Stimulated activated CD8-positive, alpha-beta memory T cell treated with anti-CD3 and anti-CD28 coated beads, Interleukin-12 subunit alpha, Interleukin-12 subunit beta, amount 100 ng/mL, for 24 hours (primary cell): Measurements from ENCODE around the gene ARMC9.
"Not testable (repeated sequence)": the region's sequence is repeated elsewhere in the genome, so short reads cannot be mapped to it uniquely, and the experiment has no call there.

Experiments
- DNase-seq: peaks from one replicate; pipeline ENCODE4 v3.0.0-alpha.2; 2020; ENCODE audit errors: extremely low read depth

The ARMC9 gene

DNA sequence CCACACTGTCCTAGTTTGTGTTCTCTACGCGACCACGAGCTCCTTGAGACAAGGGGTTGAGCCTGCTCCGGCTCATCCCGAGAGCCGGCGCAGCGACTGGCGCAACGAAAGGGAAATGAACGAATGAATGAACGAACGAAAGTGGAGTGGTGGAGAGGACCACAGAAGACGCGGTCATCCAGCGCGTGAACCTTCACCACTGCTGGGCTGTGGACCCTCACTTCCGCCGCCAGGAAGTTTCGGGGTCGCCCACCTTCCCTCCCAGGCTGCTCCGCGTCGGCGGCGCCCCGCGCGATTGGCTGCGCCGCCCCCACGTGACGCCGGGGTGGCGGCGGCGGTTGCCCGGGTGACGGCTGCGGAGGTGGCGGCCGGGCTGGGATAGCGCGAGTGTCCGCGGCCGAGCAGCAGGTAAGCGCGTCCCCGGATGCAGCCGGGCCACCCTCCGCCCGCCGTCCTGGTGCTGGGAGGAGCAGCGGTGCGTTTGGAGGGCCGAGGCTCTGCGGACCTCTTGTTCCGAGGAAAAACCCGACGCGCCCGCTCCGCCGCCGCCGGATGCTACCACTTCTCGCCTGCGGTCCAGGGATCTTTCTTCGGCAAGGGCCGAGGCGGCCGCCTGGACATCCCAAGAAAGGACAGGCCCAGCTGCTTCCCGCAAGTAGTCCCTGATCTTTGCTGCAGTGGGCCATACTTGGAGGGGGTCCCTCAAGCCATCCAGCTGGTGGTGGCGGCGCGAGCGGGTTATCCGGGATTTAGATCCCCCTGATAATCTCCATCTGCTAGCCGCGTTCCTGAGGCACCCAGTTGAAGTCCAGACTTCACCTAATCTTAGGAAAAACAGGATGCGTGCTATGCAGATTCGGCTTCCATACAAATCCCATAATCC lies at the start of gene ARMC9:
TSS of gene ARMC9 (plus strand) at position 341 of the 883 bp plus-strand sequence. CDS start 7,608 bp downstream, outside the sequence.
- DNase-seq: peak; percentile 51

GRCh38 chr2:231152800-231153557 lies 45.5 kb upstream of the ARMC9 start:
- DNase-seq: no peak

GRCh38 chr2:231159306-231159705 lies 39.1 kb upstream of the ARMC9 start:
- no peak for DNase-seq

DNA sequence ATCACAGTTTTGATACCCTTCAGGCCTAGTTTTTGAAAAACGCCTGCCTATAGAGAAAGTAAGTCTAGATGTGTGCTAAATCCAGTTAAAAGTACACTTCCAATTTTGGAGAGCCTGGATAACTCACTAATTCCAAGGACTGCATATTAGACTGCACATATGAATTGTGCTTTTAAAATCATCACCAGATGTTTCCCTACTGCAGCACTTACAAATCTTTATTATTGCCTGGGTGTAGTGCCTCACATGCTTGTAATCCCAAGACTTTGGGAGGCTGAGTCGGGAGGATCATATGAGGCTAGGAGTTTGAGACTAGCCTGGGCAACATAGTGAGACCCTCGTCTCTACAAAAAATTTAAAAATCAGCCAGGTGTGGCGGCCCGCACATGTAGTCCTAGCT lies 37.7 kb upstream of the ARMC9 start:
- DNase-seq: no peak

- DNase-seq: no peak
Measured at GRCh38 chr2:231161252-231161839, 37.1 kb upstream of the ARMC9 start.

- no peak for DNase-seq
Measured at GRCh38 chr2:231161877-231162329, 36.5 kb upstream of the ARMC9 start.

- DNase-seq: no peak
Measured at GRCh38 chr2:231163011-231163410, 35.4 kb upstream of the ARMC9 start.

GRCh38 chr2:231163414-231164095 lies 34.9 kb upstream of the ARMC9 start:
- no peak for DNase-seq

DNA sequence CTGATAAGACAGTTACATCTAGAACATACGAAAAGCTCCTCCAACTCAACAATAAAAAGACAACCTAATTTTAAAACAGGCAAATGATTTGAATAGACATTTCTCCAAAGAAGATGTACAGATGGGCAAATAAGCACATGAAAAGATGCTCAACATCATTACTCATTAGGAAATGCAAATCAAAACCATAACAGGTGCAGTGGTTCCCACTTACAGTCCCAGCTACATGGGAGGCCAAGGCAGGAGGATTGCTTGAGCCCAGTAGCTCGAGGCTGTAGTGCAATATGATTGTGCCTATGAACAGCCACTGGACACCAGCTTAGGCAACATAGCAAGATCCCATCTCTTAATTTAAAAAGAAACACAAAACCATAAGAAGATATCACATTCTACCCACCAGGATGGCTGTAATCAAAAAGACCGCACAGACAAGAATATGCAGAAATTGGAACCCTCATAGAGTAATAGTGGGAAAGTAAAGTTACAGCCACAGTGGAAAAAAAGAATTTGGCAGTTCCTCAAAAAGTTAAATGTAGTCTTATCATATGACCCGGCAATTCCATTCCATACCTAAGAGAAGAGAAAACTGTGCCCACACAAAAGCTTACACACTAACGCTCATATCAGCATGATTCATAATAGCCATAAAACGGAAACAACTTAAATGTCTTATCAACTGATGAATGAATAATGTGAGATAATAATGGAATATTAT lies 30.5 kb upstream of the ARMC9 start:
- DNase-seq: no peak

- DNase-seq: no peak
Measured at GRCh38 chr2:231168460-231169139, 29.8 kb upstream of the ARMC9 start.

GRCh38 chr2:231169488-231169887 lies 28.9 kb upstream of the ARMC9 start:
- DNase-seq: no peak

DNA sequence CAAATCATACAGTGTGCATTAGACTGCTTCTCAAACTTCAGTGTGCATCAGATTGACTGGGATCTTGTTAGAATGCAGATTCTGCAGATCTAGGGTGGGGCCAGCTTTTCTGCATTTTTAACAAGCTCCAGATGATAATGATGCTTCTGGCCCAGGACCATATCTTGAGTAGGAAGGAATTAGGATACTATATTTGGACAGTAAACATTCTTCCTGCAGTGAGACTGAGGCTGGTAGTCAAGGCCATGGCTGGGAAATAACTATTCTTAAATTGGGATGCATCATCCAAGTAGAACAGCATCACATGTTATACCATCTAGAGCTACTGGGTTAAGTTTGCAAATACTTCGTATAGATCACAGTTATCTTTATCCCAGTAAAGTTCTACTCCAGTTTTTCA lies 28.4 kb upstream of the ARMC9 start:
- DNase-seq: no peak

DNA sequence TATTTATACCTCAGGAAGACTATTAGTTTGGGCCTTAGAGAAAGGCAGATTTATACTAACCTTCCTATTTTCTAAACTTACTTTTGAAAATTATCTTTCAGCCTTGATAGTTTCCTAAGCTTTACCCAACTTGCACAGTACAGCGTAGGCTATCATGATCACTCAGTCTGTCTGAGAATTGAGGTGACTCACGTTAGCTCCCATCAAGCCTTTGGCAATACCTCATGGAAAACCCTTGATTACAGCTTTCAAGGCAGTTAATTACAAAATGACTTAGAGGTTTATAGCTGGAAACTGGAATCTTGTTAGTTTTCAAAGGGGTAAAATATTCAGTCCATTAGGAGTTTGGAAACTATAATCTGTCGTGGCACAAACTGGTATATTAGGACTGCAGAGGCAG lies 26.4 kb upstream of the ARMC9 start:
- no peak for DNase-seq

- DNase-seq: no peak
Measured at GRCh38 chr2:231174211-231174651, 24.2 kb upstream of the ARMC9 start.

DNA sequence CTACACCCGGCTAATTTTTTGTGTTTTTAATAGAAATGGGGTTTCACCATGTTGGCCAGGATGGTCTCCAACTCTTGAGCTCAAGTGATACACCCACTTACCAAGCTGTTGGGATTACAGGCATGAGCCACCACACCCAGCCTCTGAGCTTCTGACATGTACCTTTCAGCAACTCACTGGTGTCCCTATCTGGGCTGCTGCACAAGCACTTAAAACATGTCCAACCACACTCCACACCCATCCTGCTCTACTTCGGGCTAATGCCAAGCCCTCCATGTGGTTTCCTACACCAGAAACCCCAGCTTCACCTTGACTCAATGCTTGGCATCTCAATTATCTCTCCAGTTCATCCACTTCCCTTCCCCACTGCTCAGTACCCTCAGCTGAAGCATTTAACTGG lies 22.4 kb upstream of the ARMC9 start:
- DNase-seq: no peak

- no peak for DNase-seq
Measured at GRCh38 chr2:231177156-231178025, 21.0 kb upstream of the ARMC9 start.

- not testable (repeated sequence) for DNase-seq
Measured at GRCh38 chr2:231178805-231179204, 19.6 kb upstream of the ARMC9 start.

GRCh38 chr2:231181860-231182512 lies 16.4 kb upstream of the ARMC9 start:
- DNase-seq: no peak

- DNase-seq: no peak
Measured at GRCh38 chr2:231182513-231182899, 15.9 kb upstream of the ARMC9 start.
